Erythroblast (primary cell): ENCODE results near the gene PSME3IP1.

Source experiments
- GATA1 ChIP-seq: IDR thresholded peaks from 2 replicates; pipeline ENCODE4 v1.6.1; 2011; ENCODE audit warnings: low read depth, mild to moderate bottlenecking, control low read depth, low read length, moderate library complexity
- POLR2A ChIP-seq: IDR thresholded peaks from 2 replicates; pipeline ENCODE4 v1.6.1; 2011; ENCODE audit warnings: mild to moderate bottlenecking, low read length

GRCh38 chr16:57137566-57138273, 48.1 kb downstream of the PSME3IP1 start:
- no peak for TF ChIP-seq POLR2A
- TF ChIP-seq GATA1, result no peak
